Tibial nerve (tissue), 4 donors: Measurements from ENCODE around the gene TPPP2. TPM values are rescaled to one million over a fixed set of nuclear protein-coding genes. Genes with fewer than 3 reads are reported as not detected.

Source experiments
- DNase-seq, 2 donors: peaks; one replicate each; pipeline ENCODE4 v3.0.0-alpha.2; 2019; ENCODE audit warnings: low spot score in 2 of 2
- H3K27ac ChIP-seq, 4 donors: fragments of 200-600 bp; sonication (generic) in 3 of 4; one replicate each; pipeline ENCODE4 v1.5.1; 2017 to 2019; ENCODE audit warnings: mild to moderate bottlenecking in 1 of 4
- H3K27me3 ChIP-seq, 2 donors: fragments of 200-600 bp; sonication (generic) in 1 of 2; one replicate each; pipeline versions ENCODE4 v1.5.1 to v1.6.0; 2017 to 2019
- H3K36me3 ChIP-seq, 3 donors: fragments of 200-600 bp; sonication (generic); one replicate each; pipeline ENCODE4 v1.5.1; 2018 to 2019
- H3K4me1 ChIP-seq, 4 donors: fragments of 200-600 bp; sonication (generic) in 3 of 4; one replicate each; pipeline ENCODE4 v1.5.1; 2017 to 2019
- H3K4me3 ChIP-seq, 4 donors: fragments of 200-600 bp; sonication (generic) in 3 of 4; one replicate each; pipeline ENCODE4 v1.5.1; 2017 to 2019; ENCODE audit warnings: mild to moderate bottlenecking in 1 of 4, moderate library complexity in 1 of 4
- H3K9me3 ChIP-seq, 4 donors: fragments of 200-600 bp; sonication (generic) in 3 of 4; one replicate each; pipeline ENCODE4 v1.5.1; 2017 to 2019
- EP300 ChIP-seq, 2 donors: sonication (generic); formaldehyde crosslinking; IDR thresholded peaks; one replicate each; pipeline ENCODE4 v1.6.1; 2017; ENCODE audit warnings: antibody characterized with exemption in 2 of 2, mild to moderate bottlenecking in 1 of 2
- POLR2A ChIP-seq, 2 donors: fragments of 450-650 bp; IDR thresholded peaks; one replicate each; pipeline ENCODE4 v1.6.1; 2017; ENCODE audit warnings: antibody characterized with exemption in 2 of 2, mild to moderate bottlenecking in 2 of 2, moderate library complexity in 2 of 2
- WGBS, 2 donors: methylation state at CpG; one replicate each; pipeline ENCODE4 v1.1.5; 2018; 5-methylcytosine and 5-hydroxymethylcytosine counted together
- total RNA-seq, 4 donors: library from RNA; depleted of rRNA; stranded (reverse); fragments of >200 nt; gene quantifications; one replicate each; pipeline ENCODE4 v1.1.0, GENCODE V29; 2016
- TF ChIP-seq, protein P1 (sequence below), 5 experiments: fragments of 200-600 bp in 3 of 5; fragments of 450-650 bp in 2 of 5; sonication (generic) in 3 of 5; IDR thresholded peaks; one replicate each; pipeline ENCODE4 v1.5.1; 2016 to 2019; ENCODE audit warnings: antibody characterized with exemption in 5 of 5, mild to moderate bottlenecking in 3 of 5, moderate library complexity in 2 of 5

TPPP2 gene
- total RNA-seq, 4 donors from 2014 or later = not detected

DNA sequence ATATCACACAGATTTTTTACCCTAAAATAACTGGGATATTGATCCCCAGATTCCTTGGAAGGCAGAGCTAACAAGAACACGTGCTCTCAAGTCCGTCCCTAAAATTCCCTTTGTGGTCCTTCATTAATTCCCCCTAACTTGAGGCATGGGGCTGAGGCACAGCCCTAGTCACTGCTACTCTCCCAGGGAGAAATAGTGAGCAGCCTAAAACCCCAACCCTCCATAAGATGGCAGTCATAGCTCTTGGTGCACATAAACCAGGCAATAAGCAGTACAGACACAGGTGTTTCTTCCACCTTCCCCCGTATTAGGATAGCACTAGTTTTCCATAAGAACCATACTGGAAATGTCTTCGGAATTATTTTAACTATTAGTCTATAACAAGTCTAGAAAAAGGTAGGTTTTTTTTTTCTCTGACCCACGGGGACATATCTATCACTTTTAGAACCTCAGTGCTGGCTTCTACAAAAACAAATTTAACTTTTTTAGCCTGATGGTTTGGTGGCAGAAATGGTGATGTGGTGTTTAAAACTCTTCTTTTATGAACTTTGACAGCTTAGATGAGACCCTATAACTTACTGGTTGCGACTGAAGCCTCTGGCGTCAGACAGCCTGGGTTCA is 37.0 kb downstream of the TPPP2 start:
- DNase-seq = no peak
- TF ChIP-seq EP300 (IDR thresholded peaks at IDR 0.05) (no peak), POLR2A (IDR thresholded peaks at IDR 0.05) (no peak)
- TF ChIP-seq, protein P1, sequence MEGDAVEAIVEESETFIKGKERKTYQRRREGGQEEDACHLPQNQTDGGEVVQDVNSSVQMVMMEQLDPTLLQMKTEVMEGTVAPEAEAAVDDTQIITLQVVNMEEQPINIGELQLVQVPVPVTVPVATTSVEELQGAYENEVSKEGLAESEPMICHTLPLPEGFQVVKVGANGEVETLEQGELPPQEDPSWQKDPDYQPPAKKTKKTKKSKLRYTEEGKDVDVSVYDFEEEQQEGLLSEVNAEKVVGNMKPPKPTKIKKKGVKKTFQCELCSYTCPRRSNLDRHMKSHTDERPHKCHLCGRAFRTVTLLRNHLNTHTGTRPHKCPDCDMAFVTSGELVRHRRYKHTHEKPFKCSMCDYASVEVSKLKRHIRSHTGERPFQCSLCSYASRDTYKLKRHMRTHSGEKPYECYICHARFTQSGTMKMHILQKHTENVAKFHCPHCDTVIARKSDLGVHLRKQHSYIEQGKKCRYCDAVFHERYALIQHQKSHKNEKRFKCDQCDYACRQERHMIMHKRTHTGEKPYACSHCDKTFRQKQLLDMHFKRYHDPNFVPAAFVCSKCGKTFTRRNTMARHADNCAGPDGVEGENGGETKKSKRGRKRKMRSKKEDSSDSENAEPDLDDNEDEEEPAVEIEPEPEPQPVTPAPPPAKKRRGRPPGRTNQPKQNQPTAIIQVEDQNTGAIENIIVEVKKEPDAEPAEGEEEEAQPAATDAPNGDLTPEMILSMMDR (IDR thresholded peaks at IDR 0.05) = no peak
- Histone ChIP-seq H3K4me1 (peaks cover 0 to 38% (median 19%) of the 10 kb centered on the region in 4 donors), H3K27me3 (no peaks in the 10 kb centered on the region), H3K4me3 (no peak overlapping the region), H3K9me3 (no peaks in the 10 kb centered on the region), H3K27ac (peak overlapping the region in 1 of 4 donors; percentile 30), H3K36me3 (no peaks in the 10 kb centered on the region)
- 75 to 80% methylated on average over 7 of the region's 7 CpGs for WGBS, 2 donors

DNA sequence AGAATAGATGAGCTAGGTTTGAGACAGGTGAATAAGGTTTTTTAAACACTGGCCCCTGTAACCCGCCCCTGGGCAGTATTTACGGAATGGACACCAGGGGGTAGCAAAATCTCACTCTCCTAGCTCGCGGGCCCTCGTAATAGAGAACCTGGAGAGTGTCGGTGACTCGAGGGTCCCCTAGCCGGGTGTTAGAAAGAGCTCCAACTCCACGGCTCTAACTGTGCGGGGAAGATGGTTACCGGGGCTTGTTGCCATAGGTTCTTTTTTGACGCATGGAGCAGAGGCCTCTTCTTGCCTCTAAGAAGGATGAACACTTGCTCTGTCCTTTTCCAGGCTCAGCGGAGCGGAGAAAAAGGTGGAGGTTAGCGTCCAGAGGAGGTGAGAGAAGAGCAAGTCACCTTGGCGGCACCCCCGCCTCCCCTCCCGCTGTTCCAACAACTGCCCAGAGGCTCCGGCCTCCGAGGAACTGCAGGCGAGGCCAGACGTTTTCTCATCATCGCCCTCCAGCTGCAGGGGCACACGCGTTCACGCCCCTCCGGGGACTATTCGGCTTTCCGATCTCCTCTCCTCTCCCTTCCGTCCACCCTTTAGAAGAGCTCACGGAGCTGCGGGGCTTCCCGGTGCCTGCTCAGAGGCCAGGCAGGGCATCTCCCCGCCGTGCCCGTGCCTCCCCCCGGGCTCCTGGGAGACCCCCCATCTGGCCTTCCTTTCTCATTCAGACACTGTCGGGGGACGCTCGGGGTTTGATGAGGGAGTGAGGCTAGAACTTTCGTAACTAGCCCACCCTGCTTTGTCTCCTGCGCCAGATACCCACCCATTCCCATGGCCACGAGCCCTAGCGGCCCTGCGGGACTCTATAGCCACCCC is 38.7 kb downstream of the TPPP2 start:
- H3K4me3 ChIP-seq = peak overlapping the region; percentile 54 to 88 (median 74)
- H3K27me3 ChIP-seq = no peaks in the 10 kb centered on the region
- WGBS, 2 donors = 1 to 2% methylated on average over 38 to 45 of the region's 45 CpGs
- peaks cover 0 to under 1% (median 0%) of the 10 kb centered on the region in 3 donors for H3K36me3 ChIP-seq
- H3K27ac ChIP-seq = peak overlapping the region; percentile 81 to 97 (median 94)
- H3K9me3 ChIP-seq = no peaks in the 10 kb centered on the region
- H3K4me1 ChIP-seq = peaks cover 0 to 43% (median 28%) of the 10 kb centered on the region in 4 donors
- DNase-seq = peak in 1 of 2 donors; percentile 63
- TF ChIP-seq, protein P1 (IDR thresholded peaks at IDR 0.05) = peak; percentile 53 to 91 (median 69)
- TF ChIP-seq EP300 (IDR thresholded peaks at IDR 0.05) = peak in 1 of 2 donors; percentile 11
- TF ChIP-seq POLR2A (IDR thresholded peaks at IDR 0.05) = no peak

DNA sequence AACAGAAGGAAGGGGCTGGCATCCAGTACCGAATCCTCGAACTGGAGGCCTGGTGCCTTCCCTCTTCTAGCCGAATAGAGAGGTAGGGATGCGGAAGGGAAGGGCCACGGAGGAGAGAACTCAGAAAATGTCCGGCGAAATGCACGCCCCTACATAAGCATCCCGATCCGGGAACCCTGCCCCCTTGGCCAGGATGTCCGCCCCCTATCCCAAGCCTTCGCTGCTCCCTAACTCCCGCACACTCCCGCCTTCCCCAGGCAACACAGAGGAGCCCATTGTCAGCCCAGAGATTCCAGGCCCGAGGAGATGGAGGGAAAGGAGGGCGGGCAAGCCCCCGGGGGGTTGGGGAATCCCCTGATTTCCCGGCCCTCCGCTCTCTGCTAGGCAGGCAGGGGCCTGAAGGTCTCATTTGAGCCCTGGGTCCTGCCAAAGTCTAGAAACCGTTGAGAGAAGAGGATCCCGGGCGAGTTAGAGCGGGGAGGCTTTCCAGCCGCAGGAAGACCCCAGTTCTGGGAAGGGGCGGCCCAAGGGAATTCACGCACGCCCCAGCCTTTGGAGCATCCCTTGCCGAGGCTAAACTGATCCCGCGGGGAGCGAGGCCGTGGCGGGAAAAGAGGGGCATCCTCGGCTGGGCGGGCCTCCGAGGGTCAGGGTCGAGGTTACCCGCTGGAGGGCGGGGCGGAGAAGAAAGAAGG is 39.5 kb downstream of the TPPP2 start:
- peaks cover 0 to 50% (median 32%) of the 10 kb centered on the region in 4 donors for H3K4me1 ChIP-seq
- no peaks in the 10 kb centered on the region for H3K9me3 ChIP-seq
- H3K4me3 ChIP-seq = peak overlapping the region; percentile 54 to 88 (median 74)
- no peaks in the 10 kb centered on the region for H3K27me3 ChIP-seq
- peak in 1 of 2 donors; percentile 39 for DNase-seq
- peaks cover 0 to 8% (median 0%) of the 10 kb centered on the region in 3 donors for H3K36me3 ChIP-seq
- H3K27ac ChIP-seq = peak overlapping the region; percentile 81 to 97 (median 94)
- TF ChIP-seq, protein P1 (IDR thresholded peaks at IDR 0.05) = peak in 2 of 5 experiments; percentile 7 to 13
- peak in 1 of 2 donors; percentile 67 for TF ChIP-seq EP300 (IDR thresholded peaks at IDR 0.05)
- TF ChIP-seq POLR2A (IDR thresholded peaks at IDR 0.05) = no peak
- 1% methylated on average over 32 to 36 of the region's 40 CpGs for WGBS, 2 donors

DNA sequence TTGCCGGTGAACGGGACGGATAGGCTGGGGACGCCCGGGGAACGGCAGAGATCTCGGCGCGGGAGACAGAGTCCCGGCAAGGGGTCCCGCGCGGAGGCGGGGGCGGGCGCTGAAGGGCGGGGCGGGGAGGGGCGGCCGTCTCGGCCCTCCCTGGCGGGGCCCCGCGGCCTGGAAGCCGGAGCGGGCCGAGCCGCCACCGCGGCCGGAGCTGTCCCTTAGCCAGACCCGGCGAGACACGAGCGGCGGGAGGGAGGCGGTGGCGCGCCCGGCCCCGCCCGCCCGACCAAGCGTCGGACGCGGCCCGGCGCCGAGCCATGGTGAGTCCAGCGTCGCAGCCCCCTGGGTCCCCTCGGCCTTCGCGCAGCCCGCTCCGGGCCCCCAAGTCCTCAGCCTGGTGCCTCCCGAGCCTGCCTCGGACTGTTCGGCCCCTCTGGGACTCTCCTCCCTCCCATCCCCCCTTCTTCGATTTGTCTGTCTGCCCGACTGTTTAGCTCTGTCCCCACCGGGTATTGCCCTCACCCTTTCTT is 40.1 kb downstream of the TPPP2 start, which contains the start of gene ARHGEF40:
ARHGEF40 (plus strand) TSS at position 222 of the 527 bp plus-strand sequence; CDS start at position 315, 93 bp downstream.
- whole genome bisulfite sequencing, 2 donors = 2% methylated on average over 21 to 23 of the region's 63 CpGs
- peaks cover 0 to 56% (median 34%) of the 10 kb centered on the region in 4 donors for H3K4me1 ChIP-seq
- peaks cover 0 to 14% (median 0%) of the 10 kb centered on the region in 3 donors for H3K36me3 ChIP-seq
- TF ChIP-seq POLR2A (IDR thresholded peaks at IDR 0.05) (peak in 1 of 2 donors; percentile 45), EP300 (IDR thresholded peaks at IDR 0.05) (no peak)
- TF ChIP-seq, protein P1 (IDR thresholded peaks at IDR 0.05) = no peak
- peak; percentile 20 to 46 for DNase-seq
- H3K27me3 ChIP-seq = no peaks in the 10 kb centered on the region
- peak within 1 kb of the TSS; percentile 81 to 97 (median 94) for H3K27ac ChIP-seq
- H3K4me3 ChIP-seq = peak within 1 kb of the TSS; percentile 54 to 88 (median 74)
- no peaks in the 10 kb centered on the region for H3K9me3 ChIP-seq
